ENCODE results near the gene KCNB1. TPM values are rescaled to one million over a fixed set of nuclear protein-coding genes. Genes with fewer than 3 reads are reported as not detected.

The KCNB1 gene
- total and polyA plus RNA-seq, 2 donors (not counting 1 experiment from before 2014, with no cell fraction given) = 0.12 TPM; not detected in 1

DNA sequence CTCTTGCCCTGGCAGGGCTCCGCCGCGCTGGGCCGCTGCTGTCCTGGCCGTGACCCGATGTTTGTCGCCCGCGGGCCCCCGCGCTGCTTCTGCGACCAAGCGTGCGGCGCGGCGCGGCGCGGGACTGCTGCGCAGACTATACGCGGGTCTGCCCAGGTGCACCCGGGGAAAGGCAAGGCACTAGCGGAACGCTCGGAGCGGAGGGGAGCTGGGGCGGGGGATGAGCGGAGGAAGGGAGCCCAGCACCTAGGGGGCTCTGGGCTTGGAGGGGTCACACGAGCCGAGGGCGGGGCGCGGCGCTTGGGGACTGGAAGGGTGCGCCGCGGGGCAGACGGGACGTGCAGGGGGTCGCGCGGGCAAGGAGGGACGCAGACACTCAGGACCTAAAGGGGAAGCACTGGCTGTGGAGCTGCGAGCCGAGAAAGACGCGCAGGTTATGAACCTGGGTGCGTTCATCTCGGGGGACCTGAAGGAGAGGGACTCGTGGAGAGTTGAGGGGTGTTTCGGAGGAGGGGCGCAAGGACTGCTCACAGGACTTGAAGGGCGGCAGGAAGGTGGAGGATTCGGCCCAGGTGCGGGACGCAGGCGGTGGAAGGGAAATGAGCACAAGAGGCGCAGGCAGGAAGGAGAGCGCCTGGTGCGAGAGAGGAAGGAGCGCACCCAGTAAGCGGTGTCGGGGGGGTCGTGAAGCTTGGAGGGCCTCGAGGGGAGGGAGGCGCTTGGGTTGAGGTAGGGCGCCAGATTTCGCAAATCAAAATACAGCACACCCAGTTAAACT lies 163.8 kb downstream of the KCNB1 start:
- Histone ChIP-seq H3K9ac (ENCODE audit: low read length) (peak overlapping the region; percentile 48), H3K4me2 (replicated peaks; ENCODE audit: low read depth, low read length, poor library complexity, severe bottlenecking) (peak overlapping the region; percentile 75), H2AFZ (ENCODE audit: insufficient read depth, low read depth, low read length, poor library complexity, severe bottlenecking) (peak overlapping the region; percentile 64), H3K4me3 (ENCODE audit: control extremely low read depth in 1 of 5, extremely low read depth in 1 of 5, insufficient read depth in 1 of 5, low read depth in 2 of 5, low read length in 4 of 5) (peak overlapping the region in 2 of 5 experiments; percentile 33 to 46), H3K27ac (ENCODE audit: low read length in 2 of 2) (no peak overlapping the region), H4K20me1 (ENCODE audit: control insufficient read depth, insufficient read depth, low read length, poor library complexity, severe bottlenecking) (no peaks in the 10 kb centered on the region), H3K36me3 (replicated peaks in 1 of 2; ENCODE audit: control extremely low read depth in 1 of 2, control insufficient read depth in 1 of 2, extremely low read depth in 1 of 2, insufficient read depth in 2 of 2, low read length in 1 of 2) (no peaks in the 10 kb centered on the region), H3K9me3 (ENCODE audit: control extremely low read depth in 1 of 3, control insufficient read depth in 2 of 3, insufficient read depth in 1 of 3, low read length in 2 of 3) (peaks cover 0 to 6% (median 1%) of the 10 kb centered on the region in 3 donors), H3K27me3 (replicated peaks in 1 of 4; ENCODE audit: control extremely low read depth in 1 of 4, control insufficient read depth in 3 of 4, insufficient read depth in 4 of 4, low read length in 3 of 4) (peaks cover 0 to 56% (median 29%) of the 10 kb centered on the region in 4 experiments), H3K4me1 (ENCODE audit: control insufficient read depth in 2 of 2, insufficient read depth in 2 of 2, low read length in 2 of 2) (peaks cover 11 to 17% of the 10 kb centered on the region in 2 donors), H3K79me2 (ENCODE audit: control insufficient read depth, insufficient read depth, low read length) (no peaks in the 10 kb centered on the region)
- CTCF ChIA-PET = interaction anchor here (1.4 kb wide), 1 partner anchor 12 kb away, joined by 3 read pairs; no protein-coding TSS in a partner anchor
- intact Hi-C loops (cut with micrococcal nuclease) = loop anchor here (5.0 kb wide), 1 partner anchor 214 kb away; no protein-coding TSS in a partner anchor
- POLR2A ChIA-PET = no interaction called here
- H3K27me3 Mint-ChIP-seq = peaks cover 44% of the 10 kb centered on the region
- TF ChIP-seq EZH2 (IDR thresholded peaks at IDR 0.05; ENCODE audit: borderline replicate concordance, insufficient read depth, low read depth, low read length, poor library complexity, severe bottlenecking) = no peak
- TF ChIP-seq, protein P1, sequence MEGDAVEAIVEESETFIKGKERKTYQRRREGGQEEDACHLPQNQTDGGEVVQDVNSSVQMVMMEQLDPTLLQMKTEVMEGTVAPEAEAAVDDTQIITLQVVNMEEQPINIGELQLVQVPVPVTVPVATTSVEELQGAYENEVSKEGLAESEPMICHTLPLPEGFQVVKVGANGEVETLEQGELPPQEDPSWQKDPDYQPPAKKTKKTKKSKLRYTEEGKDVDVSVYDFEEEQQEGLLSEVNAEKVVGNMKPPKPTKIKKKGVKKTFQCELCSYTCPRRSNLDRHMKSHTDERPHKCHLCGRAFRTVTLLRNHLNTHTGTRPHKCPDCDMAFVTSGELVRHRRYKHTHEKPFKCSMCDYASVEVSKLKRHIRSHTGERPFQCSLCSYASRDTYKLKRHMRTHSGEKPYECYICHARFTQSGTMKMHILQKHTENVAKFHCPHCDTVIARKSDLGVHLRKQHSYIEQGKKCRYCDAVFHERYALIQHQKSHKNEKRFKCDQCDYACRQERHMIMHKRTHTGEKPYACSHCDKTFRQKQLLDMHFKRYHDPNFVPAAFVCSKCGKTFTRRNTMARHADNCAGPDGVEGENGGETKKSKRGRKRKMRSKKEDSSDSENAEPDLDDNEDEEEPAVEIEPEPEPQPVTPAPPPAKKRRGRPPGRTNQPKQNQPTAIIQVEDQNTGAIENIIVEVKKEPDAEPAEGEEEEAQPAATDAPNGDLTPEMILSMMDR (IDR thresholded peaks at IDR 0.05) = no peak
- ATAC-seq (ENCODE audit: low read depth) = no peak
- peaks cover 12% of the 10 kb centered on the region for H3K4me1 Mint-ChIP-seq
- 2% methylated on average over 54 of the region's 70 CpGs for WGBS (ENCODE audit: insufficient coverage)
- no peak overlapping the region for H3K27ac Mint-ChIP-seq
- peak; percentile 41 for DNase-seq
- no peaks in the 10 kb centered on the region for H3K9me3 Mint-ChIP-seq (ENCODE audit: insufficient read depth)
- peak overlapping the region; percentile 79 for H3K4me3 Mint-ChIP-seq

DNA sequence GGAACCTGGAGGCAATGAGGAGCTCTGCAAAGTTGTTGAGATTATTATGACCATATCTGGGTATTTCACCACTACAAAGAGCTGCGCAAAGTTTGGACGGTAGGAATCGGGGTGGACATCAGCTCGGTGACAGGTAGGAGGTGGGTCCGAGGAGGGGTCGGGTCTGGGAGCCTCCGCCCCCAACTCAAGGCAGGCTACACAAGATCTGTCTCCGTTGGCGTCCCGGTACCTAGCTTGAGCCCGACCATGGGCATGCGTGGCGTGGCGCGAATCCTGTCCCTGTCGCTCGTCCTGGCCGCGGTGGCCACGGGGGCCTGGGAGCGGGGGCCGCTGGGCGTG lies 164.4 kb downstream of the KCNB1 start:
- ChIA-PET CTCF (no interaction called here), POLR2A (no interaction called here)
- no peak overlapping the region for H3K27ac Mint-ChIP-seq
- H3K4me1 ChIP-seq (ENCODE audit: control insufficient read depth in 2 of 2, insufficient read depth in 2 of 2, low read length in 2 of 2) = peaks cover 11 to 17% of the 10 kb centered on the region in 2 donors
- peaks cover 12% of the 10 kb centered on the region for H3K4me1 Mint-ChIP-seq
- no peak overlapping the region for H3K9ac ChIP-seq (ENCODE audit: low read length)
- H3K9me3 ChIP-seq (ENCODE audit: control extremely low read depth in 1 of 3, control insufficient read depth in 2 of 3, insufficient read depth in 1 of 3, low read length in 2 of 3) = peaks cover 0 to 6% (median 1%) of the 10 kb centered on the region in 3 donors
- peak overlapping the region; percentile 75 for H3K4me2 ChIP-seq (replicated peaks; ENCODE audit: low read depth, low read length, poor library complexity, severe bottlenecking)
- no peaks in the 10 kb centered on the region for H4K20me1 ChIP-seq (ENCODE audit: control insufficient read depth, insufficient read depth, low read length, poor library complexity, severe bottlenecking)
- H3K4me3 ChIP-seq (ENCODE audit: control extremely low read depth in 1 of 5, extremely low read depth in 1 of 5, insufficient read depth in 1 of 5, low read depth in 2 of 5, low read length in 4 of 5) = peak overlapping the region in 1 of 5 experiments; percentile 46
- H3K9me3 Mint-ChIP-seq (ENCODE audit: insufficient read depth) = no peaks in the 10 kb centered on the region
- peaks cover 0 to 56% (median 29%) of the 10 kb centered on the region in 4 experiments for H3K27me3 ChIP-seq (replicated peaks in 1 of 4; ENCODE audit: control extremely low read depth in 1 of 4, control insufficient read depth in 3 of 4, insufficient read depth in 4 of 4, low read length in 3 of 4)
- WGBS (ENCODE audit: insufficient coverage) = 12% methylated on average over 23 of the region's 23 CpGs
- H3K27me3 Mint-ChIP-seq = peaks cover 44% of the 10 kb centered on the region
- DNase-seq (no peak), ATAC-seq (ENCODE audit: low read depth) (no peak)
- H3K27ac ChIP-seq (ENCODE audit: low read length in 2 of 2) = no peak overlapping the region
- TF ChIP-seq, protein P1 (IDR thresholded peaks at IDR 0.05) = no peak
- no peak for TF ChIP-seq EZH2 (IDR thresholded peaks at IDR 0.05; ENCODE audit: borderline replicate concordance, insufficient read depth, low read depth, low read length, poor library complexity, severe bottlenecking)
- no peaks in the 10 kb centered on the region for H3K79me2 ChIP-seq (ENCODE audit: control insufficient read depth, insufficient read depth, low read length)
- H3K4me3 Mint-ChIP-seq = peak overlapping the region; percentile 38
- intact Hi-C loops (cut with micrococcal nuclease) = loop anchor here (5.0 kb wide), 1 partner anchor 214 kb away; no protein-coding TSS in a partner anchor
- no peaks in the 10 kb centered on the region for H3K36me3 ChIP-seq (replicated peaks in 1 of 2; ENCODE audit: control extremely low read depth in 1 of 2, control insufficient read depth in 1 of 2, extremely low read depth in 1 of 2, insufficient read depth in 2 of 2, low read length in 1 of 2)
- peak overlapping the region; percentile 64 for H2AFZ ChIP-seq (ENCODE audit: insufficient read depth, low read depth, low read length, poor library complexity, severe bottlenecking)

Measured in B cell (primary cell).